ENCODE measurements around the gene GRM1. TPM values are rescaled to one million over a fixed set of nuclear protein-coding genes. Genes with fewer than 3 reads are reported as not detected.

The GRM1 gene
- polyA plus RNA-seq, 3 donors, result not detected

DNA sequence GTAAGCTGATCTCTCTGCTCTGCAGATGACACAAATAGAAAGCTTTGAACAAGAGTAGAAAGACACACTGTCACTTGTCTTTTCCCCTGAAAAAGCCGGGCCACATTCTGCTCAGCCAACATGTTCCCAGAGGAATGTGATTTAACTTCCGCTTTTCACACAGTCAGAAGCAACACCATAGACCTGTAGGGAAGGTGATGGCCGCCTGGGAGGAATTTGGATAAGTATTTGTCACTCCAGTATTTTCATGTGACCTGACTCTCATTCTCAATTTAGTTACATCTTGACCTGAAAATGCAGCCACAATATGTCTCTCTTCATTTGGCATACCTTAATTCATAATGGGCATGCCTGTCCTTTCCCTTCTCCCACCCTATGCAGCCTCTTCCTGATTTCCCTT, 2.0 kb upstream of the GRM1 start:
- peaks cover 2% of the 10 kb centered on the region for H3K4me1 Mint-ChIP-seq
- no peaks in the 10 kb centered on the region for H3K79me2 ChIP-seq (ENCODE audit: insufficient read depth, low read length)
- no peaks in the 10 kb centered on the region for H3K36me3 Mint-ChIP-seq
- no peak overlapping the region for H3K4me3 Mint-ChIP-seq
- intact Hi-C loops (cut with micrococcal nuclease), result no loop called here
- H3K36me3 ChIP-seq (replicated peaks in 1 of 2; ENCODE audit: control insufficient read depth in 1 of 2, insufficient read depth in 2 of 2, low read length in 2 of 2), result no peaks in the 10 kb centered on the region
- peaks cover 24 to 37% of the 10 kb centered on the region in 2 donors for H3K27me3 ChIP-seq (ENCODE audit: control insufficient read depth in 2 of 2, insufficient read depth in 2 of 2, low read length in 2 of 2)
- no peak for DNase-seq
- H3K9me3 Mint-ChIP-seq, result peaks cover 0 to 18% (median 8%) of the 10 kb centered on the region in 7 donors
- no peak overlapping the region for H3K4me3 ChIP-seq (replicated peaks in 1 of 3; ENCODE audit: low read depth in 2 of 3, low read length in 3 of 3)
- no peak overlapping the region for H3K9ac ChIP-seq (ENCODE audit: insufficient read depth, low read length, poor library complexity, severe bottlenecking)
- H2AFZ ChIP-seq (ENCODE audit: insufficient read depth, low read depth, low read length, poor library complexity, severe bottlenecking), result no peak overlapping the region
- no peak overlapping the region for H3K4me2 ChIP-seq (replicated peaks; ENCODE audit: extremely low read depth, low read length, poor library complexity, severe bottlenecking)
- TF ChIP-seq, protein P1, sequence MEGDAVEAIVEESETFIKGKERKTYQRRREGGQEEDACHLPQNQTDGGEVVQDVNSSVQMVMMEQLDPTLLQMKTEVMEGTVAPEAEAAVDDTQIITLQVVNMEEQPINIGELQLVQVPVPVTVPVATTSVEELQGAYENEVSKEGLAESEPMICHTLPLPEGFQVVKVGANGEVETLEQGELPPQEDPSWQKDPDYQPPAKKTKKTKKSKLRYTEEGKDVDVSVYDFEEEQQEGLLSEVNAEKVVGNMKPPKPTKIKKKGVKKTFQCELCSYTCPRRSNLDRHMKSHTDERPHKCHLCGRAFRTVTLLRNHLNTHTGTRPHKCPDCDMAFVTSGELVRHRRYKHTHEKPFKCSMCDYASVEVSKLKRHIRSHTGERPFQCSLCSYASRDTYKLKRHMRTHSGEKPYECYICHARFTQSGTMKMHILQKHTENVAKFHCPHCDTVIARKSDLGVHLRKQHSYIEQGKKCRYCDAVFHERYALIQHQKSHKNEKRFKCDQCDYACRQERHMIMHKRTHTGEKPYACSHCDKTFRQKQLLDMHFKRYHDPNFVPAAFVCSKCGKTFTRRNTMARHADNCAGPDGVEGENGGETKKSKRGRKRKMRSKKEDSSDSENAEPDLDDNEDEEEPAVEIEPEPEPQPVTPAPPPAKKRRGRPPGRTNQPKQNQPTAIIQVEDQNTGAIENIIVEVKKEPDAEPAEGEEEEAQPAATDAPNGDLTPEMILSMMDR (IDR thresholded peaks at IDR 0.05), result no peak
- H4K20me1 ChIP-seq (ENCODE audit: insufficient read depth, low read length), result no peaks in the 10 kb centered on the region
- peaks cover 0 to 17% of the 10 kb centered on the region in 2 donors for H3K9me3 ChIP-seq (replicated peaks in 1 of 2; ENCODE audit: control insufficient read depth in 1 of 2, insufficient read depth in 1 of 2, low read length in 2 of 2)
- no peaks in the 10 kb centered on the region for H3K4me1 ChIP-seq (ENCODE audit: control insufficient read depth in 1 of 2, insufficient read depth in 2 of 2, low read length in 2 of 2)
- H3K27ac Mint-ChIP-seq, result no peak overlapping the region
- WGBS (ENCODE audit: insufficient coverage), result no CpG with 5 or more reads among the region's 3 CpGs
- no peak overlapping the region for H3K27ac ChIP-seq (ENCODE audit: low read depth in 1 of 2, low read length in 2 of 2)
- peaks cover 33 to 38% (median 33%) of the 10 kb centered on the region in 3 donors for H3K27me3 Mint-ChIP-seq (ENCODE audit: low read depth in 3 of 3)

DNA sequence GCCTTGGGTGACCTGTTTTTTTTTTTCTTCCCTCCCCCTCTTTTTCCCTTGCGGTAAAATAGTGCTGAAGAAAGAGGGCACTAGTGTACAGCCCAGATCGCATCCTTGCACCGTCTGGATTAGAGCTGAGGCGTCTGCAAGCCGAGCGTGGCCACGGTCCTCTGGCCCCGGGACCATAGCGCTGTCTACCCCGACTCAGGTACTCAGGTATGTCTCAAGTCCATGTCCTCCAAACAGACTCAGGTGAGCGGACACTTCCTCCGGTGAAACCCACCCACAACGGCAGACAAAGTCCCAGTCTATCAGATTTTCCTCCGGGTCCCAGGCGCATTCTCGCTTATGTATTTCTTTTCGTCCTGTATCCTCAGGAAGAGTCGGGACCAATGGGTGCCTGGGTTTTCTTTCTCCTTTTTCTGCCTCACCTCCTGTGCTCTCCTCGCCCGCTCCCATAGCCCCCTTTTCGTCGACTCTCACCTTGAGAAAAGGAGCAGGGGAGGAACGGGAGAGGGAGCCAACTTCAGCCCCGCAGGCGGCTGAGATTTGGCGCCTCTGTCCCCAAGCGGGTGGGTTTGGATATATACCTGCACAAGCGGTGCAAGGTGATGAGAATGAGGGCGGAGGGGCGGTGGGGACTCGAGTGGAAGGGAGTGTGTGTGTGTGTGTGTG, 1.1 kb upstream of the GRM1 start:
- no peak overlapping the region for H3K4me3 ChIP-seq (replicated peaks in 1 of 3; ENCODE audit: low read depth in 2 of 3, low read length in 3 of 3)
- H3K36me3 ChIP-seq (replicated peaks in 1 of 2; ENCODE audit: control insufficient read depth in 1 of 2, insufficient read depth in 2 of 2, low read length in 2 of 2), result no peaks in the 10 kb centered on the region
- H2AFZ ChIP-seq (ENCODE audit: insufficient read depth, low read depth, low read length, poor library complexity, severe bottlenecking), result no peak overlapping the region
- H3K79me2 ChIP-seq (ENCODE audit: insufficient read depth, low read length), result no peaks in the 10 kb centered on the region
- Mint-ChIP-seq H3K4me3 (peak overlapping the region in 1 of 2 donors; percentile 58), H3K9me3 (peaks cover 0 to 18% (median 8%) of the 10 kb centered on the region in 7 donors), H3K27ac (peak overlapping the region in 1 of 7 donors; percentile 19), H3K4me1 (peaks cover 2% of the 10 kb centered on the region), H3K27me3 (ENCODE audit: low read depth in 3 of 3) (peaks cover 33 to 38% (median 34%) of the 10 kb centered on the region in 3 donors), H3K36me3 (no peaks in the 10 kb centered on the region)
- WGBS (ENCODE audit: insufficient coverage), result 7% methylated on average over 23 of the region's 31 CpGs
- H3K27me3 ChIP-seq (ENCODE audit: control insufficient read depth in 2 of 2, insufficient read depth in 2 of 2, low read length in 2 of 2), result peaks cover 24 to 37% of the 10 kb centered on the region in 2 donors
- no peak overlapping the region for H3K9ac ChIP-seq (ENCODE audit: insufficient read depth, low read length, poor library complexity, severe bottlenecking)
- H3K4me1 ChIP-seq (ENCODE audit: control insufficient read depth in 1 of 2, insufficient read depth in 2 of 2, low read length in 2 of 2), result no peaks in the 10 kb centered on the region
- no peak for DNase-seq
- intact Hi-C loops (cut with micrococcal nuclease), result no loop called here
- H4K20me1 ChIP-seq (ENCODE audit: insufficient read depth, low read length), result no peaks in the 10 kb centered on the region
- H3K4me2 ChIP-seq (replicated peaks; ENCODE audit: extremely low read depth, low read length, poor library complexity, severe bottlenecking), result no peak overlapping the region
- peaks cover 0 to 17% of the 10 kb centered on the region in 2 donors for H3K9me3 ChIP-seq (replicated peaks in 1 of 2; ENCODE audit: control insufficient read depth in 1 of 2, insufficient read depth in 1 of 2, low read length in 2 of 2)
- TF ChIP-seq, protein P1 (IDR thresholded peaks at IDR 0.05), result no peak
- H3K27ac ChIP-seq (ENCODE audit: low read depth in 1 of 2, low read length in 2 of 2), result no peak overlapping the region

Measured in CD14-positive monocyte (primary cell).